ENCODE measurements around the gene FMO2. TPM values are rescaled to one million over a fixed set of nuclear protein-coding genes. Genes with fewer than 3 reads are reported as not detected.

FMO2 gene
- total and polyA plus RNA-seq, 10 of the 15 experiments (the other 5 are each of a cell fraction or from before 2014, with no cell fraction given), result not detected

DNA sequence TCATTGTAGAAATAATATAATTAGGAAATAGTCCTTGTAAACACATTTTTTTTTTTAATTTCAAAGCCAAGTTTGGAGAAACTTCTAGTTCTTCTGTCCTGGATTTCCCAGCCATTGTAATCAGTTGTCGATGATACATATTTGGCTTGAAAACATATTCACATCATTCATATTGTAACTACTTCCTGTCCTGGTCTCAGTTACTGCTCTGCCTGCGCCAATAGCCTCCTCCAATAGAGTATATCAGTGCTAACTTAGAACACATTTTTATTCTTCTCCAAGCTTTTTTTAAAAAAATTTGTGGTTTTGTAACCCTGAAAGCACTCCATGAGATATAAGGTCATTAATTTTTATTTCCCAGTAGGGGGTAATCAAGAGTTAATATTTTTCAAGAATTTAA, 46.1 kb upstream of the FMO2 start:
- ChIA-PET CTCF (interaction anchor here (0.7 to 1.0 kb wide), 2 partner anchors 14 to 175 kb away, joined by 3 read pairs; partner anchors contain the start of gene FMO4), POLR2A (no interaction called here), RAD21 (ENCODE audit: unreplicated experiment) (no interaction called here), SMC1A (ENCODE audit: uncharacterized antibody, unreplicated experiment) (no interaction called here)
- no peak overlapping the region for H3K9ac ChIP-seq (ENCODE audit: control insufficient read depth, insufficient read depth, low read length)
- no peaks in the 10 kb centered on the region for H3K27me3 ChIP-seq (replicated peaks in 1 of 2; ENCODE audit: control insufficient read depth in 2 of 2, insufficient read depth in 2 of 2, low read length in 1 of 2)
- H3K9me3 ChIP-seq (replicated peaks; ENCODE audit: control insufficient read depth, insufficient read depth, low read length), result no peaks in the 10 kb centered on the region
- TF ChIP-seq, protein P1, sequence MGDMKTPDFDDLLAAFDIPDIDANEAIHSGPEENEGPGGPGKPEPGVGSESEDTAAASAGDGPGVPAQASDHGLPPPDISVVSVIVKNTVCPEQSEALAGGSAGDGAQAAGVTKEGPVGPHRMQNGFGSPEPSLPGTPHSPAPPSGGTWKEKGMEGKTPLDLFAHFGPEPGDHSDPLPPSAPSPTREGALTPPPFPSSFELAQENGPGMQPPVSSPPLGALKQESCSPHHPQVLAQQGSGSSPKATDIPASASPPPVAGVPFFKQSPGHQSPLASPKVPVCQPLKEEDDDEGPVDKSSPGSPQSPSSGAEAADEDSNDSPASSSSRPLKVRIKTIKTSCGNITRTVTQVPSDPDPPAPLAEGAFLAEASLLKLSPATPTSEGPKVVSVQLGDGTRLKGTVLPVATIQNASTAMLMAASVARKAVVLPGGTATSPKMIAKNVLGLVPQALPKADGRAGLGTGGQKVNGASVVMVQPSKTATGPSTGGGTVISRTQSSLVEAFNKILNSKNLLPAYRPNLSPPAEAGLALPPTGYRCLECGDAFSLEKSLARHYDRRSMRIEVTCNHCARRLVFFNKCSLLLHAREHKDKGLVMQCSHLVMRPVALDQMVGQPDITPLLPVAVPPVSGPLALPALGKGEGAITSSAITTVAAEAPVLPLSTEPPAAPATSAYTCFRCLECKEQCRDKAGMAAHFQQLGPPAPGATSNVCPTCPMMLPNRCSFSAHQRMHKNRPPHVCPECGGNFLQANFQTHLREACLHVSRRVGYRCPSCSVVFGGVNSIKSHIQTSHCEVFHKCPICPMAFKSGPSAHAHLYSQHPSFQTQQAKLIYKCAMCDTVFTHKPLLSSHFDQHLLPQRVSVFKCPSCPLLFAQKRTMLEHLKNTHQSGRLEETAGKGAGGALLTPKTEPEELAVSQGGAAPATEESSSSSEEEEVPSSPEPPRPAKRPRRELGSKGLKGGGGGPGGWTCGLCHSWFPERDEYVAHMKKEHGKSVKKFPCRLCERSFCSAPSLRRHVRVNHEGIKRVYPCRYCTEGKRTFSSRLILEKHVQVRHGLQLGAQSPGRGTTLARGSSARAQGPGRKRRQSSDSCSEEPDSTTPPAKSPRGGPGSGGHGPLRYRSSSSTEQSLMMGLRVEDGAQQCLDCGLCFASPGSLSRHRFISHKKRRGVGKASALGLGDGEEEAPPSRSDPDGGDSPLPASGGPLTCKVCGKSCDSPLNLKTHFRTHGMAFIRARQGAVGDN (IDR thresholded peaks at IDR 0.05), result no peak
- no peak for TF ChIP-seq HCFC1 (IDR thresholded peaks at IDR 0.05; ENCODE audit: low read length)
- no peak for DNase-seq (ENCODE audit: low read depth, low spot score)
- BruUV-seq (replicated peaks), result no TSS peak
- in situ Hi-C loops (cut with MboI) (no loop called here), intact Hi-C loops (cut with micrococcal nuclease; ENCODE audit: unreplicated experiment) (no loop called here)
- no peaks in the 10 kb centered on the region for H4K20me1 ChIP-seq (ENCODE audit: control insufficient read depth, insufficient read depth)
- no peak overlapping the region for H3K27ac ChIP-seq (ENCODE audit: control insufficient read depth, insufficient read depth)
- H3K79me2 ChIP-seq (ENCODE audit: control insufficient read depth, insufficient read depth, low read length), result no peaks in the 10 kb centered on the region
- no peaks in the 10 kb centered on the region for H3K4me1 ChIP-seq (ENCODE audit: control insufficient read depth, insufficient read depth, low read length)
- no peaks in the 10 kb centered on the region for H3K36me3 ChIP-seq (ENCODE audit: control insufficient read depth in 2 of 2, insufficient read depth in 2 of 2, low read length in 1 of 2)
- H3K4me2 ChIP-seq (ENCODE audit: control insufficient read depth, insufficient read depth), result no peak overlapping the region
- H3K4me3 ChIP-seq, result no peak overlapping the region
- no peak overlapping the region for H2AFZ ChIP-seq (ENCODE audit: control insufficient read depth, low read depth, low read length)
- 50% methylated on average over 2 of the region's 2 CpGs for WGBS (ENCODE audit: insufficient coverage, insufficient replicate concordance, low lambda C conversion rate, missing lambda C conversion rate)
- no peak for ATAC-seq
- FAIRE-seq, result no peak

DNA sequence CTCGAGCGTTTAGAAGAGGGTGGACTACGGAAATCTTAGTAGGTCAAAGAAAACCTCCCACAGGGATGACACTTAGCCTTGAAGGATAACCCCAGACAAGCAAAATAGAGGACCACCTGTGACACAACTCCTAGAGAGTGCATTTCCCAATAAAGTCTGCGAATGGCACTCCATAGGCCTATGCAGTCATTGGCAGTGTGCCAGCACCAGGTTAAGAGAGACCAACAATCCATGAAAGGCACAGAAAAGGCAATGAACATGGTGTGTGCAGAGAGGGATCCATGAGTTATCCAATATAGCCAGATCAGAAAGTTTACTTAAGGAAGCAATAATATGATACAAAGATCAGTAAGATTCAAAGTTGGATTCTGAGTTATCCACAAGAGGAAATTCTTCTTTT, 45.2 kb upstream of the FMO2 start:
- in situ Hi-C loops (cut with MboI), result no loop called here
- ATAC-seq (no peak), FAIRE-seq (no peak), DNase-seq (ENCODE audit: low read depth, low spot score) (no peak)
- no peaks in the 10 kb centered on the region for H3K4me1 ChIP-seq (ENCODE audit: control insufficient read depth, insufficient read depth, low read length)
- H3K9me3 ChIP-seq (replicated peaks; ENCODE audit: control insufficient read depth, insufficient read depth, low read length), result no peaks in the 10 kb centered on the region
- H4K20me1 ChIP-seq (ENCODE audit: control insufficient read depth, insufficient read depth), result no peaks in the 10 kb centered on the region
- ChIA-PET CTCF (interaction anchor here (1.0 kb wide), 1 partner anchor 13 kb away, joined by 3 read pairs; no protein-coding TSS in a partner anchor), POLR2A (no interaction called here), SMC1A (ENCODE audit: uncharacterized antibody, unreplicated experiment) (no interaction called here), RAD21 (ENCODE audit: unreplicated experiment) (no interaction called here)
- WGBS (ENCODE audit: insufficient coverage, insufficient replicate concordance, low lambda C conversion rate, missing lambda C conversion rate), result 8% methylated on average over 4 of the region's 4 CpGs
- no peak overlapping the region for H3K4me3 ChIP-seq
- H3K36me3 ChIP-seq (ENCODE audit: control insufficient read depth in 2 of 2, insufficient read depth in 2 of 2, low read length in 1 of 2), result no peaks in the 10 kb centered on the region
- no peak overlapping the region for H3K9ac ChIP-seq (ENCODE audit: control insufficient read depth, insufficient read depth, low read length)
- no peaks in the 10 kb centered on the region for H3K79me2 ChIP-seq (ENCODE audit: control insufficient read depth, insufficient read depth, low read length)
- no peak overlapping the region for H3K27ac ChIP-seq (ENCODE audit: control insufficient read depth, insufficient read depth)
- intact Hi-C loops (cut with micrococcal nuclease; ENCODE audit: unreplicated experiment), result no loop called here
- TF ChIP-seq, protein P2, sequence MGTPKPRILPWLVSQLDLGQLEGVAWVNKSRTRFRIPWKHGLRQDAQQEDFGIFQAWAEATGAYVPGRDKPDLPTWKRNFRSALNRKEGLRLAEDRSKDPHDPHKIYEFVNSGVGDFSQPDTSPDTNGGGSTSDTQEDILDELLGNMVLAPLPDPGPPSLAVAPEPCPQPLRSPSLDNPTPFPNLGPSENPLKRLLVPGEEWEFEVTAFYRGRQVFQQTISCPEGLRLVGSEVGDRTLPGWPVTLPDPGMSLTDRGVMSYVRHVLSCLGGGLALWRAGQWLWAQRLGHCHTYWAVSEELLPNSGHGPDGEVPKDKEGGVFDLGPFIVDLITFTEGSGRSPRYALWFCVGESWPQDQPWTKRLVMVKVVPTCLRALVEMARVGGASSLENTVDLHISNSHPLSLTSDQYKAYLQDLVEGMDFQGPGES (IDR thresholded peaks at IDR 0.05), result no peak
- no TSS peak for BruUV-seq (replicated peaks)
- H2AFZ ChIP-seq (ENCODE audit: control insufficient read depth, low read depth, low read length), result no peak overlapping the region
- no peak overlapping the region for H3K4me2 ChIP-seq (ENCODE audit: control insufficient read depth, insufficient read depth)
- no peaks in the 10 kb centered on the region for H3K27me3 ChIP-seq (replicated peaks in 1 of 2; ENCODE audit: control insufficient read depth in 2 of 2, insufficient read depth in 2 of 2, low read length in 1 of 2)

Data from GM12878 (cell line).